Measurements from ENCODE around the gene DAB2. TPM values are rescaled to one million over a fixed set of nuclear protein-coding genes. Genes with fewer than 3 reads are reported as not detected.

The DAB2 gene
- total RNA-seq, 1 donor from 2014 or later: 0.79 TPM

DNA sequence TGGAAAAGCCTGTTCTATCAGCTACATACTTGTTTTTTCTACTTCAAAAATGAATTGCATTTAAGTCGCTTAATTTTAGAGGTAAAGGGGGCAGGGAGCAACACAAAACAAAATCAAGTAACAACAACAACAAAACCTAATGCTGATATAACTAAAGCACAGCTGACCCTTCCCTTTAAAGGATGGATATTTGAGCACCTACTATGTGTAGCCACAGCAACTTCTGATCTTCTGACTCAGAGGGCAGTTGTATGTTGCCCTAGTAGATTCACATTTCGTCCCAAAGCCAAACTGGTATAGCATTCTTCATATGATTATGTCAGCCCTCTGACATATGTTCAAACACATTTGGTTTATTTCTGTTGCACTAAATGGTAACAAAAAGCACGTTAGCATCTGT lies 6.8 kb downstream of the DAB2 start:
- TF ChIP-seq, protein P1, sequence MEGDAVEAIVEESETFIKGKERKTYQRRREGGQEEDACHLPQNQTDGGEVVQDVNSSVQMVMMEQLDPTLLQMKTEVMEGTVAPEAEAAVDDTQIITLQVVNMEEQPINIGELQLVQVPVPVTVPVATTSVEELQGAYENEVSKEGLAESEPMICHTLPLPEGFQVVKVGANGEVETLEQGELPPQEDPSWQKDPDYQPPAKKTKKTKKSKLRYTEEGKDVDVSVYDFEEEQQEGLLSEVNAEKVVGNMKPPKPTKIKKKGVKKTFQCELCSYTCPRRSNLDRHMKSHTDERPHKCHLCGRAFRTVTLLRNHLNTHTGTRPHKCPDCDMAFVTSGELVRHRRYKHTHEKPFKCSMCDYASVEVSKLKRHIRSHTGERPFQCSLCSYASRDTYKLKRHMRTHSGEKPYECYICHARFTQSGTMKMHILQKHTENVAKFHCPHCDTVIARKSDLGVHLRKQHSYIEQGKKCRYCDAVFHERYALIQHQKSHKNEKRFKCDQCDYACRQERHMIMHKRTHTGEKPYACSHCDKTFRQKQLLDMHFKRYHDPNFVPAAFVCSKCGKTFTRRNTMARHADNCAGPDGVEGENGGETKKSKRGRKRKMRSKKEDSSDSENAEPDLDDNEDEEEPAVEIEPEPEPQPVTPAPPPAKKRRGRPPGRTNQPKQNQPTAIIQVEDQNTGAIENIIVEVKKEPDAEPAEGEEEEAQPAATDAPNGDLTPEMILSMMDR (IDR thresholded peaks at IDR 0.05; ENCODE audit: insufficient read depth, low read length, severe bottlenecking): no peak
- Histone ChIP-seq H3K36me3 (ENCODE audit: control insufficient read depth, insufficient read depth, low read length) (no peaks in the 10 kb centered on the region), H3K4me3 (ENCODE audit: low read depth, low read length) (no peak overlapping the region), H3K27me3 (ENCODE audit: control insufficient read depth, insufficient read depth, low read length) (no peaks in the 10 kb centered on the region)
- FAIRE-seq (no peak), DNase-seq (ENCODE audit: low read depth) (no peak)

DNA sequence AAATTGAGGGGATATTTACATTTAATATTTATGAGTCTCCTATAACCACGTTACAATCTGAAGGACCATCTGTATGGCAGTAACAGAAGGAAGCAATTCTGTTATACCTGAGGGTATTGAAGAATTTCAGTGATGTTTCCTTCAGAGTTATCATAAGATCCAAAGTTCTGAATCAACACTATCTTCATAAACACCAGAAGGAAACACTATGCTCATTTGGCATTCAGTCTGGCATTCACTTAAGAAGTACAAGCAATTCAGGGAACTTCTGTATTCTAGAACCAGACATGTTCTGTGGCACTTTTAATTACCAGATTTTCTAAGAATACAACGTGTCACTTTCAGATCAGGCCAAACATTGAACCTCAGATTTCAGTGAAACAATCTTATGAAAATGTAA lies 9.6 kb downstream of the DAB2 start:
- H3K36me3 ChIP-seq (ENCODE audit: control insufficient read depth, insufficient read depth, low read length): no peaks in the 10 kb centered on the region
- no peak overlapping the region for H3K4me3 ChIP-seq (ENCODE audit: low read depth, low read length)
- no peaks in the 10 kb centered on the region for H3K27me3 ChIP-seq (ENCODE audit: control insufficient read depth, insufficient read depth, low read length)
- FAIRE-seq: no peak
- DNase-seq (ENCODE audit: low read depth): no peak
- TF ChIP-seq, protein P1 (IDR thresholded peaks at IDR 0.05; ENCODE audit: insufficient read depth, low read length, severe bottlenecking): no peak

DNA sequence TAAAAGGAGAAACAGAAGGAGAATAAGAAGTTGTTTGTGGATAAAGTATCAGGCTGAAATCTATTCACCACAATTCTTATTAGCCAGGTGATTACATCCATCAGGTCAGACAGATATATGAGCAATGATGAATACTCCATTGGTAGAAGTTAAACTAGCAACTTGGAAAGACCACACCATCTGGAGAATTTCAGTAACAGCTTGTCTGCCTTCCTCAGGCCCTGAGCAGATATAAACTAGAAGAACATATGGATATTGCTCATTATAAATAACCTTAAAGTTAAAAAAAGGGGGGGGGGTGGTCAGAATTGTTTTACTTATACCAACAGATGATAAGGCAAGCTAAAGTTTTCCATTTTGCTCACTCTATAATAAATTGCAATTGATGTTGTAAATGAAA lies 10.4 kb downstream of the DAB2 start:
- no peak overlapping the region for H3K4me3 ChIP-seq (ENCODE audit: low read depth, low read length)
- no peaks in the 10 kb centered on the region for H3K36me3 ChIP-seq (ENCODE audit: control insufficient read depth, insufficient read depth, low read length)
- TF ChIP-seq, protein P1 (IDR thresholded peaks at IDR 0.05; ENCODE audit: insufficient read depth, low read length, severe bottlenecking): no peak
- no peak for FAIRE-seq
- DNase-seq (ENCODE audit: low read depth): no peak
- no peaks in the 10 kb centered on the region for H3K27me3 ChIP-seq (ENCODE audit: control insufficient read depth, insufficient read depth, low read length)

DNA sequence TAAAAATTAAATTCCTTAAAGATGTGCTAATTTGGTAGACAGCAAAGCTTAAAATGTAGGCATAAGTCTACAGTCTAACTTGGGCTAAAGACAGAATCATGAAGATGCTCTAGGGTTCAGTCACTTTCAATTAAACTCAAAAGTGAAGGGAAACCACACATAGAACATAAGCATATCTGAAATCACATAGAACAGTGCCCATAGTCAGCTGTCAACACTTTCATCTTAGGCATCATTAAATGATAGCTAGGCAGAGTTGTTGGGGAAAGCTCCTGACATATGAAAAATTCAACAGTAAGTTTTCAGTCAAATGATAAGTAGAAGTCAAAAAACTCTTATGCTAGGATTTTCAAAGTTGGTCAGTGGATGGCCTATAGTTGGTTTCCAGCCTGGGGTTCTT lies 11.0 kb downstream of the DAB2 start:
- no peak for DNase-seq (ENCODE audit: low read depth)
- Histone ChIP-seq H3K4me3 (ENCODE audit: low read depth, low read length) (no peak overlapping the region), H3K27me3 (ENCODE audit: control insufficient read depth, insufficient read depth, low read length) (no peaks in the 10 kb centered on the region), H3K36me3 (ENCODE audit: control insufficient read depth, insufficient read depth, low read length) (no peaks in the 10 kb centered on the region)
- TF ChIP-seq, protein P1 (IDR thresholded peaks at IDR 0.05; ENCODE audit: insufficient read depth, low read length, severe bottlenecking): no peak
- no peak for FAIRE-seq

DNA sequence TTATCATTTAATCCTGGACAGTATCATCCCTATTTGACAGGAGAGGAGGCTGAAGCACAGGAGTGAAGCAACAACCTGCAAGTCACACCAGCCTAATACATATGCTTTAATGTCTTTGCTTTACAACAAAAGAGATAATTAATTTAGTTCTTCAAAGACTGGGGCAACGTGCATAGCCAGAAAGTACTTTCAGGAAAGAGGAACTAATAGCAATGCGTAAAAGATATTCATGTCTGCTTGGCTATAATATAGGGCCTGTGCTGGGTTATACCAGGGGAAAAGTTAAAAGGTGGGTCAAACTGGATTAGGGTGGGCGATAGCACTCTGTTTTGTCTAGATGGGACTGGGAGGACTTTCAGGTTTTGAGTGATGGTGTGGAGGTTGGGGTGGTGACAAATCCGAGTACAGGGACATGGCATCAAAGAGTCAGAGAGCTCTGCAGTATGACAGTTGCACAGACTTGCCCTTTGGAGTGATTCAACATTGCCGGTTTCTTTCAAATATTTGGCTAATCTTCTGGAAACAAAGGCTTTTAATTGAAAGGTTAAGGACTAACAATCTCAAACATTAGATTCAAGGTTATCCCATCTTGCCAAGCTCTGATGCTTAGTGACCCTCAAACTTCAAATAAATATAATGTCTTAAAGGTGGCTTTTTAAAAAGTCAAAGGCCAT lies 11.9 kb downstream of the DAB2 start:
- H3K27me3 ChIP-seq (ENCODE audit: control insufficient read depth, insufficient read depth, low read length): no peaks in the 10 kb centered on the region
- DNase-seq (ENCODE audit: low read depth): peak; percentile 84
- peak; percentile 68 for FAIRE-seq

More for the DNA sequence above, 11.9 kb downstream of the DAB2 start:
- no peak overlapping the region for H3K4me3 ChIP-seq (ENCODE audit: low read depth, low read length)
- TF ChIP-seq, protein P1 (IDR thresholded peaks at IDR 0.05; ENCODE audit: insufficient read depth, low read length, severe bottlenecking): no peak
- H3K36me3 ChIP-seq (ENCODE audit: control insufficient read depth, insufficient read depth, low read length): no peaks in the 10 kb centered on the region
